AG09319 (cell line): ENCODE results near the gene NYAP1.

Experiments
- DNase-seq: peaks from one replicate; pipeline ENCODE4 v3.0.0-alpha.2; 2010; ENCODE audit warnings: low read depth; ENCODE audit errors: extremely low read depth
- CTCF ChIP-seq: IDR thresholded peaks from 2 replicates; pipeline ENCODE4 v1.5.1; 2011; ENCODE audit warnings: low read depth, mild to moderate bottlenecking, inconsistent platforms, low read length, moderate library complexity

The NYAP1 gene

GRCh38 chr7:100466653-100467605 lies 16.8 kb upstream of the NYAP1 start:
- TF ChIP-seq CTCF = no peak
- no peak for DNase-seq

- TF ChIP-seq CTCF = no peak
- DNase-seq = no peak
Observed at GRCh38 chr7:100467638-100468373, 15.9 kb upstream of the NYAP1 start.

- DNase-seq = no peak
- peak; percentile 96 for TF ChIP-seq CTCF
Observed at GRCh38 chr7:100469227-100470044, 14.3 kb upstream of the NYAP1 start.

GRCh38 chr7:100471021-100471420 lies 12.7 kb upstream of the NYAP1 start:
- TF ChIP-seq CTCF = no peak
- no peak for DNase-seq

- DNase-seq = no peak
- TF ChIP-seq CTCF = no peak
Observed at GRCh38 chr7:100472121-100472851, 11.4 kb upstream of the NYAP1 start.

- DNase-seq = no peak
- TF ChIP-seq CTCF = no peak
Observed at GRCh38 chr7:100472854-100473499, 10.8 kb upstream of the NYAP1 start.
